ENCODE data around the gene CCT6B.

DNA sequence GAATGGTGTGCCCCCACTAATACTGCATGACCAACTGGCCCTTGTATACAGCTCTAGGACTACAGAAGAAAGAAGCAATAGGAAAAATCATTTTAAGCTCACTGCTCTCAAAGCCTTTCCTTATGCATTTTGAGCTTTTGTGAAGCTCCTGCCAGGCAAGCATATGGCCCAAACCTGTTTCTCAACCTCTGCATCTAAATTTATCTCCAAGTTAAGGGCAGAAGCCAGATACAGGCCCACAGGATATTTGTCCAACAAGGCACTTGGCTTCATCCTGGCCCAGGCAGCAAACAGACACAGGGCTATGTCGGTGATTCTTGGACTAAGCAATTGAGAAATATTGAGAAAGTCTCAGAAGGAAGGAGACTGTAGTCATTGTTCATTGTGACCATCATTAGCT is 43.9 kb downstream of the CCT6B start:
- TF ChIP-seq POLR2A (IDR thresholded peaks at IDR 0.05; ENCODE audit: low read length) (no peak), GATA1 (IDR thresholded peaks at IDR 0.05; ENCODE audit: low read depth, low read length) (no peak)

Data from erythroblast (primary cell).